GDM1 (cell line): ENCODE results near the gene SLC26A11.

Experiments
- DNase-seq: peaks from one replicate; lab custom pipeline; 2025; lab: John Stamatoyannopoulos, UW

Gene SLC26A11

DNA sequence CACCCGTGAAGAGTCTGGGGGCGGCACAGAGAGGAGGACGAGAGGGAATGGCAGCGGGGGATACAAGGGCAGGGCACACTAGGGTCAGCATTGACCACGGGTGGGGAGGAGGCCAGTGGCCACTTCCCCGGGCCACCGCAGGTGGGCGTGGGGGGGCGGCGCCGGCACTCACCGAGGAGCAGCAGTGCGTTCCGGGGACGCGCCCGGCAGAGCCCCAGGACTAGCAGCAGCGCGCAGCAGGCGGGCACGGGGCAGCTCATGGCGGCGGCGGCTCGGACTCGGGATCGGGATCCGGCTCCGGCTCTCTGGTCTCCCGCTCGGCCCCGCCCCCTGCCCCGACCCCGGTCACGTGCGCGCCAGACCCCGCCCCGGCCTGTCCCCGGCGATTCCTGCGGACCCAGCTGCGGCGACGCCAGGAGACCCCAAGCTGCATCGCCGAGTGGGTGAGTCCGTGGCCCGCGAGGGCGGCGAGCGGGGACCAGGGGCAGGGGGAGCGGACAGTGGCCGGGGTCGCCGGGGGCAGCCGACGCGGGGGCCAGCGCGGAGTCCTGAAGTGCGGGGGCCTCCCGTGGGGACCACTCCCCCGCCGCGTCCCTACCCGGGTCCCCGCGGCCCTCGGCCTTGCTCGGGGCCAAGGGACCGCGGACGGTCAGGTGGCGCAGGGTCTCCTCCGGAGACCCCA is at the start of gene SLC26A11, which contains the start of gene SGSH:
Gene SLC26A11, plus strand, starts transcription at position 374 of the 682 bp plus-strand sequence. CDS start 1,134 bp downstream, outside the sequence.
Gene SGSH, minus strand, starts transcription at position 280 of the 682 bp plus-strand sequence. Its CDS starts 20 bp downstream, at position 260.
- no peak for DNase-seq

GRCh38 chr17:80171681-80172080 is 48.5 kb upstream of the SLC26A11 start:
- DNase-seq: no peak

DNA sequence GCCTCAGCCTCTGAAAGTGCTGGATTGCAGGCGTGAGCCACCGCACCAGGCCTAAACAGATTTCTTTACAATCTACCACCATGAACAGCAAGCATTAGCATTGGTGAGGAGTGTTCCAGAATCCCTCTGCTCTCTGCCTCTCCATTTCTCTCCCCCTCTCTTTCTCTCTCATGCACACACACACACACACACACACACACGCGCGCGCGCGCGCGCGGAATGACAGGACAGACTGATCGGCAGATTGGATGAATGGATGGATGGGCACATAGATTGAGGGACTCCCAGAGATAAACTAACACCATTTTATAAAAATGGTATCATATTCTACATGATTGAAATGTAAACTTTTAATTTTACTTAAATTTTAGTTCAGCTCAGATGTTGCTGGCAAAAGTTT is 47.1 kb upstream of the SLC26A11 start:
- no peak for DNase-seq

- DNase-seq: no peak
These were observed 46.3 kb upstream of the SLC26A11 start for GRCh38 chr17:80173916-80174315.

DNA sequence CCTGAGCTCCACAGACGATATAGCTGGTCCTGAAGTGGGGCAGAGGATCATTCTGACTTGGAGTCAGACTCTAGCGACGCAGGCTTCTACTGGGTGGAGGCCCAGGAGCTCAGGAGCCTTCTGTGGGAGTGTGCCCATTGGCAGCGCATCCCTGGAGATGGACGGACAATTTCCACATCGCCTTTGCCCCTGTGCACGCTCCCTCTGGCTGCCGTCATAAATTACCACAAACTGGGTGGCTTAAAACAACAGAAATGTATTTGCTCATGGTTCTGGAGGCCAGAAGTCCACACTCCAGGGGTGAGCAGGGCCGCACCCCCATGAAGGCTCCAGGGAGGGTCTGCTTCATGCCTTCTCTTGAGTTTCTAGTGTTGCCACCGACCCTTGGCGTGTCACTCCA is 43.5 kb upstream of the SLC26A11 start:
- no peak for DNase-seq

DNA sequence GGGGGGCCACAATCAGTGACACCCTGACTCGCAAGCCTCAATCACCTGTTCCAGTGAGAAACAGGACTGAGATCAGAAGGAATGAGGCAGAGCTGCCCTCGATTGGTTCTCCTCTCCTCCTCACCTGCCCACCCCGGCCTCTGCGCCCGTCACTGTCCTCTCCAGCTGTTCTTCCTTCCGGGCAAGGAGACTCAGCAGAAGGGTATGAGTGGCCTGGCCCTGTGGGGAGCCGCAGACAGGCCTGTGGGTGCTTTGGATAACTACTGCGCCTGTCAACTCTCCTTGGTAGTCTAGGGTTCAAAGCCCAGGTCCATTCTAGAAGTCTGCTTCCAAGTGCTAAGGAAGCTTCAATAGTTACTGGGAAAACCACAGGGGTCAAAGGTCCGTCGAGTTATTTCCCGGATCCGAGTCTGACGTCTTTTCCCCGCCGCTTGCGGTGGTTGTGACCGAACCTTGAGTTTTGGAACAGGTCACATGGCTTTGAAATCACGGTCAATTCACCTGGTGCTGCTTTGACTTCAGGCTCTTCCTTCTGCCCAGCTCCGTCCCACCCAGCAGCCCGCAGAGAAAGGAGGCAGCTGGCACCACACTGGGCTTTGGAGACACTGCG is 42.1 kb upstream of the SLC26A11 start:
- no peak for DNase-seq

- no peak for DNase-seq
These were observed 40.0 kb upstream of the SLC26A11 start for GRCh38 chr17:80180192-80180591.

- no peak for DNase-seq
These were observed 38.8 kb upstream of the SLC26A11 start for GRCh38 chr17:80181431-80181830.

DNA sequence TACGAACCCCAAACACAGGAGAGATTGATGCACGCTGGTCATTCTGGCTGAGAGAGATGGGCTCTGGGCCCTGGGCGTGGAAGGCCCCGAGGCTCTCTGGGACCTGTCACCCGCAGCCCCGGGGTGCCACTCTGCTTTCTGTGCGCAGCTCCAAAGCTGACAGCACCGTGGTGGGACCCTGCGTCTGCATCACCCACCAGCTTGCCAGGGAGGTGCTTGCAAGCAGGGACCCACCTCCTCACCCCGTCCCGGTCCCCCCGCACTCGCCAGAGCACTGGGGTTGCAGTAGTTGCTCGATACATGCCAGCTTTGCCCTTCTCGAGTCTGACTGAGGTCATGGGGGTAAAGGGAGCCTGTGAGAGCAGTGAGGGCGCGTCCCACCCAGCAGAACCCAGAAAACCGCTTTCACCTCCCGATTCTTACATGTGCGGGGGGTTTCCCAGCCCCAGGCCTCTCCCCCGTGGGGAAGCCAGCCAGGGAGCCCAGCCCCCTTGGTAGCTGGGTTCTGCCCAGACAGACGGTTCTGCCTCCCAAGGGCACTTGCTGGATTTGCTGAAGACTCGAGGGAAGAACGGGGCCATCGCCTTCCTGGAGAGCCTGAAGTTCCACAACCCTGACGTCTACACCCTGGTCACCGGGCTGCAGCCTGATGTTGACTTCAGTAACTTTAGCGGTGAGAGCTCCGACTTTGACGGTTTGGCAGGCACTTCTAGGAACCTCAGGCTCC is 37.9 kb upstream of the SLC26A11 start:
- DNase-seq: no peak

DNA sequence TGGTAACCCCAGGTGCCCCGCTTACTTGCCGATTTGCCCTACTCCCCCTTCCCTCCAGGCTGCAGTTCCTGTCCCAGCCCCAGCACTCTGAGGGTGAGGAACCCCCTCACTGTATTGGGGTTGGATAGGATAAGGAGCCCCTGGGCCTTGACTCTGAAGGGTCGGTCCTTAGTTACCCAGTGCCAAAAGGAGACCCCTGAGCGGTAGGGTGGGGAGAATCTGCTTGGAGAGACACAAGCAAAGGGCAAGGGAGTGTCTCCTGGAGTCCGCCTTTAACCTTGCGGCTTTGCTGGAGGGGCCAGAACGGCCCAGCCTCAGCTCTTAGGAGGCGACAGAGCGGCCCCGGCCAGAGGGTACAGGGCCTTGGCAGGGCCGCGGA is 37.4 kb upstream of the SLC26A11 start:
- no peak for DNase-seq

- no peak for DNase-seq
These were observed 36.4 kb upstream of the SLC26A11 start for GRCh38 chr17:80183581-80184422.

GRCh38 chr17:80184423-80184714 is 35.9 kb upstream of the SLC26A11 start:
- no peak for DNase-seq

DNA sequence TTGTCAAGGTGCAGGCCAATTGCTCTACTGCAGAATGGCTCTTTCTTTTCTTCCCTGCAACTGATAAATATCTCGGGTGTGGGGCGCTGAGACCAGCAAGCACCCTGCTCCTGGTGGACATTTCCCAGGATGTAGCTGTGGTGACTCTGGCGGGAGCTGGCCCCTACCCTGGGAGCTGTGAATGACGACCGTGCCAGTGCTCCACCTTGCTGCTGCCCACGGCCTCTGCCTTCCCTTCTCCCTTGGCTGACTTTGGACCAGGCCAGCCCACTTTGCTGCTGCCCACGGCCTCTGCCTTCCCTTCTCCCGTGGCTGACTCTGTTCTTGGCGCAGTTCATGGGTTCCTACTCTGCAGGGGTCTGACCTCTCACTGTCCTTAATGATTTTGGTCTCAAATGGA is 34.3 kb upstream of the SLC26A11 start:
- no peak for DNase-seq

DNA sequence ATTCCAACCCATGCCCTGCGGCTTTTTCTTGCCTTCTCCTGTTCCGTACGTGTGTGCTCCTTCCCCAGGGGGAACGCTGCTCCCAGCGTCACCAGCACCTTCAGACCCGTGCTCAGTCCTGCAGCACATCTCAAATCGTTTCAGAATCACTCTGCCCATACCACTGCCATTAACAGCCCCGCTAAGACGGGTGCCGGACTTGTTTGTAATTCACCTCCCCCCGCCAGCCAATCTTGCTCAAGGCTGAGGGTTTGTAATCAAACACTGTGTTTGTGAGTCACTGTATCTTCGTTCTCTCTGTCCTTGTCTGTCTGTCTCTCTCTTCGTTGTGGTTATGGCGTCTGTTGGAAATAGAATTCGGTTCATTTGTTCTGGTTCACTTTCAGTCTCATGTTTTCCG is 33.1 kb upstream of the SLC26A11 start:
- DNase-seq: no peak

DNA sequence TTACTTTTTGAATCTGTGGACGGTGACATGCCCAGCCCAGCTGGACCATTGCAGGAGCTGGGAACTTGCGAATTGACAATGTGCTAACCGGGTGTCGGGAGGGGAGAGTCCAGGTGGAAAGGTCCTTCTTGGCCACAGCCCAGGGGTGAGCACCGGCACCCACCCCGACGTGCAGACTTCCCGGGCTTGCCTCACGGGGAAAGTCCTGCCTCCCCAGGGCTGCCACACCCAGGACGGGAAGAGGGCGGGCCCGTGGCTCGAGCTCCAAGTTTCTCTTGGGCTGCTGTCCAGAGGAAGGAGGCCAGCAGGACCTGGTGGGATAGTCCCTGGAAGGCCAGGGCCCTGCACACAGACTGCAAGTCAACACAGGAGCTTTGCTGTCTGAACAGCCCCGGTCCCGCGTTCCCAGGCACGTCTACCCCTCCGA is 32.7 kb upstream of the SLC26A11 start:
- no peak for DNase-seq

DNA sequence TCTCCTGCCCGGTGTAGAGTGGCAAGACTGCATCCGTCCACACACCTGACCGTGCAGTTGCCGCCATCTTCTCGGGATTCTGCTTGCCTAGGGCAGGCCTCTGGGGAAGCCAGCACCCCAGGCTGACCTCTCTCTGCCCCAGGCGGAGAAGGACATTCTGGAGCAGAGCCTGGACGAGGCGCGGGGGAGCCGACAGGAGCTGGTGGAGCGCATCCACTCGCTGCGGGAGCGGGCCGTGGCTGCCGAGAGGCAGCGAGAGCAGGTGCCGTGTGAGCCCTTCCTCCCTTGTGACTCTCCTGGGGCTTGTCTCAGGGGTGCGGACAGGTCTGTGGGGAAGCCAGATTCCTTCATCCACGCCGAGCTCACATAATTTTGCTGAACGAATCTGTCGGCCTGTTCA is 30.6 kb upstream of the SLC26A11 start:
- no peak for DNase-seq

DNA sequence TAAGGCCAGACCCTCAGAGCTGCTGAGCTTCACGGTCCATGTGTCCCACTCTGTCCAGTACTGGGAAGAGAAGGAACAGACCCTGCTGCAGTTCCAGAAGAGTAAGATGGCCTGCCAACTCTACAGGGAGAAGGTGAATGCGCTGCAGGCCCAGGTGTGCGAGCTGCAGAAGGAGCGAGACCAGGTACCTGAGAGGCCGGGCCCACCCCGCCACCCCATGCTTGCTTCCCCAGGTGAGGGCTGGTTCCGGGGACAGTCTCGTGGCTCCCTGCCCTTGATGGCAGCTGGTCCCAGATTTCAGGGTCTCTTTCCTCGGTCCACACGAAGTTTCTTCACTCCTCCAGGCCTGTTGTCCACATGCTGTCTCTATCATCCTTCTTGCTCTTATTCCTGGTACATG is 29.5 kb upstream of the SLC26A11 start:
- no peak for DNase-seq

GRCh38 chr17:80191192-80191591 is 29.0 kb upstream of the SLC26A11 start:
- DNase-seq: no peak

GRCh38 chr17:80191865-80192661 is 28.2 kb upstream of the SLC26A11 start:
- no peak for DNase-seq

DNA sequence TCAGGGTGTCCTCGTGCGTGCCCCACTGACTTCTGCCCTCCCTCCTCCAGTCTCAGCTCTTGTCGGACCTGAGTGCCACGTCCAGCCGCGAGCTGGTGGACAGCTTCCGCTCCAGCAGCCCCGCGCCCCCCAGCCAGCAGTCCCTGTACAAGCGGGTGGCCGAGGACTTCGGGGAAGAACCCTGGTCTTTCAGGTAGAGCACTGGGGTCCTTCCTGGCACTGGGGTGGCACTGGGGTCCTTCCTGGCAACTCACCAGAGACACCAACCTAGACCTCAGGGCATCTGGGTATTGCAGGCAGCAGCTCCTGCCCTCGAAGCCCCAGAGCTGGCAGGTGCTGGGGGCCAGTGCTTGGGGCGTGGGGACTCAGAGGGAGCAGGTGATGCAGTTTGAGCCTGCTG is 25.1 kb upstream of the SLC26A11 start:
- DNase-seq: no peak

GRCh38 chr17:80195671-80196529 is 24.3 kb upstream of the SLC26A11 start:
- DNase-seq: no peak
